GM12865 (cell line): ENCODE results near the gene TINCR.

Experiments
- DNase-seq: peaks from one replicate; pipeline ENCODE4 v3.0.0; 2010; ENCODE audit warnings: low read depth
- H3K4me3 ChIP-seq: 2 replicates; pipeline ENCODE4 v1.5.1; 2011; ENCODE audit warnings: mild to moderate bottlenecking, low read depth, low read length, control low read depth
- TF ChIP-seq, protein P1 (sequence below): IDR thresholded peaks from 2 replicates; pipeline ENCODE4 v1.5.1; 2011; ENCODE audit warnings: low read length, control low read depth, low read depth, inconsistent platforms; ENCODE audit not compliant: insufficient read depth; ENCODE audit errors: missing control alignments

The TINCR gene

DNA sequence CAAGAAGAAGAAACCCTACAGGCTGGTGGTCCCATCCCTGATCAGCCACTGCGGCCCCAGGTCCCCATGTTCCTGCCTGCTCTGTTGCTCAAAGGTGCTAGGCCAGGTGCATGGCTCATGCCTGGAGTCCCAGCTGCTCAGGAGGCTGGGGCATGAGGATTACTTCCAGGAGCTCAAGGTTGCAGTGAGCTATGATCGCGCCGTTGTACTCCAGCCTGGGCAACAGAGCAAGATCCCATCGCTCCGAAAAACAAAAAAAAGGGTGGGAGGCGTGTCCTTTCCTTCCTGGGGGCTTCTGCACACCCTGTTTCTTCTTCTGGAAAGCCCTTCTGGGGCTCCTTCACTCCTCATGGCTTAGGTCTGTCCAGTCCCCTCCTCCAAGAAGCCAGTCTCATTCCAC is 11.9 kb upstream of the TINCR start:
- H3K4me3 ChIP-seq, result no peak overlapping the region
- DNase-seq, result no peak
- TF ChIP-seq, protein P1, sequence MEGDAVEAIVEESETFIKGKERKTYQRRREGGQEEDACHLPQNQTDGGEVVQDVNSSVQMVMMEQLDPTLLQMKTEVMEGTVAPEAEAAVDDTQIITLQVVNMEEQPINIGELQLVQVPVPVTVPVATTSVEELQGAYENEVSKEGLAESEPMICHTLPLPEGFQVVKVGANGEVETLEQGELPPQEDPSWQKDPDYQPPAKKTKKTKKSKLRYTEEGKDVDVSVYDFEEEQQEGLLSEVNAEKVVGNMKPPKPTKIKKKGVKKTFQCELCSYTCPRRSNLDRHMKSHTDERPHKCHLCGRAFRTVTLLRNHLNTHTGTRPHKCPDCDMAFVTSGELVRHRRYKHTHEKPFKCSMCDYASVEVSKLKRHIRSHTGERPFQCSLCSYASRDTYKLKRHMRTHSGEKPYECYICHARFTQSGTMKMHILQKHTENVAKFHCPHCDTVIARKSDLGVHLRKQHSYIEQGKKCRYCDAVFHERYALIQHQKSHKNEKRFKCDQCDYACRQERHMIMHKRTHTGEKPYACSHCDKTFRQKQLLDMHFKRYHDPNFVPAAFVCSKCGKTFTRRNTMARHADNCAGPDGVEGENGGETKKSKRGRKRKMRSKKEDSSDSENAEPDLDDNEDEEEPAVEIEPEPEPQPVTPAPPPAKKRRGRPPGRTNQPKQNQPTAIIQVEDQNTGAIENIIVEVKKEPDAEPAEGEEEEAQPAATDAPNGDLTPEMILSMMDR, result no peak

DNA sequence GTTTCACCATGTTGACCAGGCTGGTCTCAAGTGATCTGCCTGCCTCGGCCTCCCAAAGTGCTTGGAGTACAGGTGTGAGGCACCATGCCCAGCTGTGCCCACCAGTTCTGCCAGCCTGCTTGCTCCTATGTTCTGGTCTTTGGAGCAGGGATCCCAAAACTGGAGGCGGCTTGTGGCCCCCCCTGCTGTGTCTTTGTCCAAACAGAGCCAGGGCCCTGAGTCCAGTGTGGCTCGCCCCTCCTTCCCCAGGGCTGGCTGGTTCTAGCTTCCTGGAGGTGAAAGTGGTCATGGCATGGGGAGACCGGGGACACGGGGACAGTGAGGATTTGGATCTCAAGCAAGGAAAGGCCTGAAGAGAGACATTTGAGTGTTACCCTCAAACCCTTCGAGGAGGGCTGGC is 11.5 kb upstream of the TINCR start:
- TF ChIP-seq, protein P1, result no peak
- H3K4me3 ChIP-seq, result no peak overlapping the region
- no peak for DNase-seq

DNA sequence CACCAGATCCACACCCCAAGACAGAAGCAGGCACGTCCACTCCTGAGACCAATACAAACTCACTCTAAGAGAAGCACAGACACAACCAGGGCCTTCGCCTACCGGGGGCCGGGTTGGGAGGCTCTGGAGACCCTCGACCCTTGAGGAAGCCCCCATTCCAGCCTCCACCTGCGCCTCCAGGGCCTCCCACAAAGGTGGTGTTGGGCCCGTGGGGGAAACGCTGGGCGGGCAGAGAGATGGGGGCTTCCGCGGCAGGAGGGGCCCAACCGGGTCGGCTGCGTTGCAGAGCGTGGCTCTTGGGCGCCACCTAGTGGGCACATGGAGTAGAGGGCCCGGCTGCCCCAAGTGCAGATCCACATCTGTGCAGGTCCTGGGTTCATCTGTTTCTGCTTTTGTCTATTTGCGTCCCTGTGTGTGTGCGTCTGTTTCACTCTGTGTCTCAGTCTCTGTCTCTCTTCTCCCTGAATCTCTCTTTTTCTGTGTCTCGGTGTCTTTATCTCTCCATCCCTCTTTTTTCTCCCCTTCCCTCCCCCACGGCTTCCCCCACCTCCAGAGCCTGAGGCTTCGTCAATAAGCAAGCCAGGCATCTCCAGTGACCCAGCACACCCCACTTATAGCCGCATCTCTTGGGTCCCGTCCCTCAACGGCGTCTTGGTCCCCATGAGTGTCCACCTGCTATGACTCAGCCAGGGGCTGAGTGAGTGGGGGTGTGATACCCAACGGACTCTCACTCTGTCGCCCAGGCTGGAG is 10.5 kb upstream of the TINCR start:
- DNase-seq, result peak; percentile 57
- no peak overlapping the region for H3K4me3 ChIP-seq
- TF ChIP-seq, protein P1, result peak; percentile 96

DNA sequence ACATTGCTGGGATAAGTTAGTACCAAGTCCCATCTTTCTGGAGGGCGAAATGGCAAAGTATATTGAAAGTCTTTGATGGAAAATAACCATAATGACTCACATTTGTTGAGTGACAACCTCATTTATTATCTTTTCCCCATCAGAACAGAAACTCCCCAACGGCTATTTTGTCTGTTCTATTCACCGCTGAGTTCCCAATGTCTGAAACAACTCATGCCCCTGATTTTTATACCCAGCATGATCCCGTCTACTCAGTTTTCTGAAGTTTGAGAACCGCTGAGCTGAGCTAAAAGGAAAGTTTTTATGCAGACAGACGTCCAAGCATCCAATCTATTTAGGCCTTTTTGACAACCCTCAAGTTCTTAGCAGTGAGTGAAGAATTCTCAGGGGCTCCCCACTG is 7.8 kb upstream of the TINCR start:
- TF ChIP-seq, protein P1, result no peak
- no peak overlapping the region for H3K4me3 ChIP-seq
- DNase-seq, result no peak

DNA sequence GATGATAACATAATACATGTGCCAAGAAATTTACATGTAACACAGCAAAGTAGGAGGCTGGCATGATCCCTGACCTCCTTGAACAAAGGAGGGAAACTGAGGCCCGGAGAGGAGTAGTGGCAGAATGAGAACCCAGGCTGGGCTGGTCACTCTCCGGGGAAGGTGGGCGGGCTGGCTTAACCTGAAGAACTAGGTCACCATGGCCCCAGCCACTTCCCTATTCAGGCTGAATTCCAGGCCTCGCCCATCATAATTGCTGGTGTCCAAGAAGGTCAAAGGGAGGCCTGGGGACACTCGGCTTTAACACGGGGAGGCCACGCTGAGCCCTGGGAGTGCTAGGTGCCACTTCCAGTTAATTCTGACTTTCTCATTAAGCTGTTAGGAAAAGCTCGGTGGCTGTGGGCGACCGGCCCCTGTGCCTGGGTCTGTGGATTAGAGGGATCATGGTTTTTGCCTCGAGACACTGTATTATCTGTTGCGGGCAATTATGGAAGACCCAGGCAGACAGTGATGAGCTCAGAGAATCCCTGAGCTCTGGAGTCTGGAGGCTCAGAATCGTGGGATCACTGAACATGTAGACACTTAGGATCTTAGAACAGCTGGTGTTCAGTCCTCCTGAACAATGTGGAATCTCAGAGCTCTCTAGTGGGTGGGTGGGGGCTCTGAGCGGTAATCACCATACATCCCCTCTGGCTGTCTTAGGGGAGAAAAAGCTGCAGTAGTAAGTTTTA is 5.0 kb upstream of the TINCR start:
- no peak for DNase-seq
- no peak overlapping the region for H3K4me3 ChIP-seq
- TF ChIP-seq, protein P1, result no peak

DNA sequence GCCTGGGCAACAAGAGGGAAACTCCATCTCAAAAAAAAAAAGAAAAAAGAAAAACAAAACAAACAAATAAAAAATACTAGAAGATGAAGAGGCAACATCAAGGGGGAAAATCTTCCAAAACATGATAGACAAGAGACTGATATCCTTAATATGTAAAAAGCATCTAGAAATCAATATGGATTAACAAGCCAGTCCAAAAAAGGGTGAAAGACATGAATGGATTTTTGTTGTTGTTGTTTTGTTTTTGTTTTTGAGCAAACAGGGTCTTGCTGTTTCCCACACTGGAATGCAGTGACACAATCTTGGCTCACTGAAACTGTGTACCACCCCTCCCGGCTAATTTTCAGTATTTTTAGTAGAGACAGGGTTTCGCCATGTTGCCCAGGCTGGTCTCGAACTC is 4.0 kb upstream of the TINCR start:
- no peak for DNase-seq
- no peak overlapping the region for H3K4me3 ChIP-seq
- TF ChIP-seq, protein P1, result no peak
